ENCODE data around the gene SMG6. TPM values are rescaled to one million over a fixed set of nuclear protein-coding genes. Genes with fewer than 3 reads are reported as not detected.

Gene SMG6
- total and polyA plus RNA-seq, 2 of the 13 experiments (the other 11 are each of a cell fraction or from before 2014, with no cell fraction given): 4.6 to 14.6 TPM

GRCh38 chr17:2054512-2055291 lies 248.9 kb downstream of the SMG6 start, which contains the start of gene HIC1 (continued):
- TF ChIP-seq FOXA1 (IDR thresholded peaks at IDR 0.05) (no peak), FOXA1 (CRISPR knock-in tag; IDR thresholded peaks at IDR 0.05) (no peak), SALL2 (CRISPR knock-in tag; IDR thresholded peaks at IDR 0.05) (peak; percentile 55; the same call in 1 of the 2 replicates), HDAC1 (CRISPR knock-in tag; IDR thresholded peaks at IDR 0.05) (no peak), ZNF83 (CRISPR knock-in tag; IDR thresholded peaks at IDR 0.05; ENCODE audit: borderline replicate concordance) (no peak), ZSCAN29 (CRISPR knock-in tag; conservative IDR thresholded peaks at IDR 0.05) (0 out of 2 replicates have a peak, but pooled peaks have one; percentile 44), ZGPAT (CRISPR knock-in tag; IDR thresholded peaks at IDR 0.05) (no peak), ZNF121 (CRISPR knock-in tag; IDR thresholded peaks at IDR 0.05) (0 out of 2 replicates have a peak, but pooled peaks have one; percentile 32), TFDP2 (CRISPR knock-in tag; IDR thresholded peaks at IDR 0.05) (peak; percentile 79), ZNF687 (CRISPR knock-in tag; IDR thresholded peaks at IDR 0.05) (peak; percentile 83), ZBTB7A (CRISPR knock-in tag; IDR thresholded peaks at IDR 0.05) (no peak), RFXAP (CRISPR knock-in tag; IDR thresholded peaks at IDR 0.05; ENCODE audit: borderline replicate concordance) (no peak), SIN3A (IDR thresholded peaks at IDR 0.05; ENCODE audit: borderline replicate concordance, low read depth, low read length) (no peak), HHEX (CRISPR knock-in tag; IDR thresholded peaks at IDR 0.05) (no peak), ZNF512B (CRISPR knock-in tag; IDR thresholded peaks at IDR 0.05; ENCODE audit: borderline replicate concordance) (no peak), ZFP62 (CRISPR knock-in tag; IDR thresholded peaks at IDR 0.05) (no peak), NR2C2 (CRISPR knock-in tag; IDR thresholded peaks at IDR 0.05; ENCODE audit: borderline replicate concordance) (peak; percentile 18; the same call in 1 of the 2 replicates), RAD21 (CRISPR knock-in tag; IDR thresholded peaks at IDR 0.05) (peak; percentile 96), TRIM24 (CRISPR knock-in tag; IDR thresholded peaks at IDR 0.05) (no peak), MTA1 (CRISPR knock-in tag; IDR thresholded peaks at IDR 0.05; ENCODE audit: borderline replicate concordance) (peak; percentile 21; the same call in 1 of the 2 replicates), SMC3 (IDR thresholded peaks at IDR 0.05; ENCODE audit: low read length) (no peak)

Data from HepG2 (cell line).